HG03432 (cell line): ENCODE measurements around the gene PRKCB.
"Not testable (repeated sequence)": the region's sequence is repeated elsewhere in the genome, so short reads cannot be mapped to it uniquely, and the experiment has no call there.

Experiments
- ATAC-seq: cut with Tn5 transposase; IDR thresholded peaks from one replicate; pipeline ENCODE4 v1.9.1; 2021; ENCODE audit warnings: mild to moderate bottlenecking, moderate library complexity; ENCODE audit not compliant: unreplicated experiment

PRKCB gene

DNA sequence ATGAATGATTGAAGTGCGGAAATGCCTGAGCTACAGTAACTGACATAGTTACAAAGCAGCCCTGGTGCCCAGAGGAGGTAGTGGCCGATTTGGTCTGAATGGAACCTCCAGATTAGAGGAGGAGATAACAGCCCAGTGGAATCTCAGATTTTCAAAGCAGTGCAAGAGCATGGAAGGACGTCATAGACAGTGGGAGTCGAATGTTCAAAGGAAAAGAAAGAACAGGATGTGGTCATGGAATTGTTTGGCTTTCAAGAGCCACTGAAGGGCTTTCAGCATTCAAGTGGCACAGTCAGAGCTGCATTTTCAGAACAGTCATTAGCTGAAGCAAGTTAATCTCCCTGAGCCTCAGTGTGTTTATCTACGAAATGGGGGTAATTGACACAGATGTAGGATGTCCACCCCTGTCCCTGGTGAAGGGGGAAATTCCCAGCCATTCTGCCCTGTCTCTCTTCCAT, 315.7 kb downstream of the PRKCB start:
- no peak for ATAC-seq

DNA sequence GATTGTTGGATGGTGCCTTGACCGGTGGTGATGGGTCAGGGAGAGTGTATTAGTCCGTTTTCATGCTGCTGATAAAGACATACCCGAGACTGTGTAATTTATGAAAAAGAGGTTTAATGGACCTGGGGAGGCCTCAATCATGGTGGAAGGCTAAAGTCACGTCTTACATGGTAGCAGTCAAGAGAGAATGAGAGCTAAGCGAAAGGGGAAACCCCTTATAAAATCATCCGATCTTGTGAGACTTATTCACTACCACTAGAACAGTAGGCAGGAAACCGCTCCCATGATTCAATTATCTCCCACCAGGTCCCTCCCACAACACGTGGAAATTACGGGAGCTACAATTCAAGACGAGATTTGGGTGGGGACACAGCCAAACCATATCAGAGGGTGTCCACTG, 316.3 kb downstream of the PRKCB start:
- not testable (repeated sequence) for ATAC-seq

DNA sequence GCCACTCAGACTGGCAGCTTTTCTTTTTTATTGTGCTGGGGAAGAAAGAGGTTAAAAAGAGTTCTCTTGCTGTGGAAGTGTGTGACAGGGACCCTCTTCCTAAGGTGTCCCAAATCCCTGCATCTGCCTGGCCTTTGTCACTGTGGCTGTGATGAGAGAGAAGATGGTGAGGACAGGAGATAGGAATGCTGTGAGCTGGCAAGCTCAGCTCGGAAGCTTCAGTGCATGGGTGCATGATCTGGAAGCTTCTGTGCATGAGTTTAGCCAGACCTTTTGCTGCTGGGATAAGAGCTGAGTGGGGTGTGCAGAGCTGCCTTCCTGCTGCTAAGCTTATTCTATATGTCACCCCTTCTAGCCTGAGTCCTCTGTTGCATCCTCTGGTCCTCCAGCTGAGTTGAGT, 317.0 kb downstream of the PRKCB start:
- ATAC-seq: no peak

DNA sequence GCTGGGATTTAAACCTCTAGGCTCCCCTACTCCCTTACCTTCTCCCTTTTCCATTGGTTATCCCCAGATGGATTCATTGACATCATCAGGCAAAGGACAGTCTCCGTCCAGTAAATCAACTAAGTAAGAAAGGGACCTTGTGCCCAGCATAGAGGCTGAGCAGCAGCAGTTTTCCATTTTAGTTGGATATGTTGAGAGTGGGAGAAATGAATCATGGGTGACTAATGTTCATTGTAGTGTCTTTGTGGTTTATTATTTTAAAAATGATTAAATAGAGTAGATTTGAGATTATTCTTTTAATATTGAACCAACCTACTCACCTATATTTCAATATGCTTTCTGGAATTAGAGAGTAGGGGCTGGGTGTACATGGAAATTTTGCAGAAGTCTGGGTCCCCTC, 321.0 kb downstream of the PRKCB start:
- no peak for ATAC-seq

DNA sequence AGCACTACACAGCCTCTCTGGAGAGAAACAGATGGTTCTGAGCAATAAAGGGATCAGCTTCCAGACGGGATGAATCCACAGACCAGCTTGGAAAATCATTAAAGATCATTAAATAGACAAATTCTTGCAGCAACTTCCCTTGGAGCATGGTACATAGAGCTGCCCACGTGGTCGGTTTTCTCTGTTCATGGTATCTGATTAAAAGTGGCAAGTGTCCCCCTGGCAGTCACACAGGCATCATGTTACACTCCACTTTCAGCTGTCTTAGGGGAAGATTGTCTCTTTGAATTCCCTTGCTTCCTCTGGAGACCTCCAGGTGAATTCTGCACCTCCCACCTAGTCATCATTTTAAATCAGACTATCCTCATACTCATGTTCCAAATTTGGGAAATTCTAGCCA, 328.2 kb downstream of the PRKCB start:
- no peak for ATAC-seq

DNA sequence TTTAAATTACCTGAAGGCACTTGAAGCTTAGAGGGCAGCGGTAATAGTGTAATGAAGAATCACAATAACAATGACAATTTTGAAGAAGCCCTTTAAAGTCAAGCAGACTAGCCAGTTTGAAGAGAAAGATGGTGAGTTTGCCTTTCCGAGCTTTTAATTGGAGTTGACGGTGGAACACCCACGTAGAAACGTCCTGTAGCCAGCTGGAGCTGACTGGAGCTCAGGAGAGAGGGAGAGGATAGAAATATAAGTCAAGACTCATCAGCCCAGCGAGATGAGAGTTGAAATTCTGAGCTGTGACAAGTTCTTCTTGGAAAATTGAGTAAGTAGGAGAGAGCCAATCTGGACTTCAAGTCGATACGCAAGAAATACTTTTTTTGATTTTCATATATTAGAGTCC, 328.6 kb downstream of the PRKCB start:
- no peak for ATAC-seq

DNA sequence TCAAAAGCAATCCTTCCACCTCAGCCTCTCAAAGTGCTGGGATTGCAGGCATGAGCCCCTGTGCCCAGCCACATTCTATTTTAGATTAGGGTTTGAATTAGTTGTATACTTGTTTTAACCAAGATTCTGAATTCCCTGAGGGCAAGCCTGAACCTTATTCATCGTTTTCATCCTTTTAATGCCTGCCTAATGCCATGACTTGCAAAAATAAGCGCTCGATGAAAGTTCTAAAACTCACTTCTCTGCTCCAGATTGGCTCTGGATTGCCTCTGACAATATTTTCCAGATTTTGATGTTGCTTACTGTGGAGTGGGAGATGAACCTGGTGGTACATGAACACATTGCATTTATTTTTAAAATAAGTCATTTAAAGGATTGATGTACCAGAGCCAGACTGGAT, 329.5 kb downstream of the PRKCB start:
- ATAC-seq: no peak

DNA sequence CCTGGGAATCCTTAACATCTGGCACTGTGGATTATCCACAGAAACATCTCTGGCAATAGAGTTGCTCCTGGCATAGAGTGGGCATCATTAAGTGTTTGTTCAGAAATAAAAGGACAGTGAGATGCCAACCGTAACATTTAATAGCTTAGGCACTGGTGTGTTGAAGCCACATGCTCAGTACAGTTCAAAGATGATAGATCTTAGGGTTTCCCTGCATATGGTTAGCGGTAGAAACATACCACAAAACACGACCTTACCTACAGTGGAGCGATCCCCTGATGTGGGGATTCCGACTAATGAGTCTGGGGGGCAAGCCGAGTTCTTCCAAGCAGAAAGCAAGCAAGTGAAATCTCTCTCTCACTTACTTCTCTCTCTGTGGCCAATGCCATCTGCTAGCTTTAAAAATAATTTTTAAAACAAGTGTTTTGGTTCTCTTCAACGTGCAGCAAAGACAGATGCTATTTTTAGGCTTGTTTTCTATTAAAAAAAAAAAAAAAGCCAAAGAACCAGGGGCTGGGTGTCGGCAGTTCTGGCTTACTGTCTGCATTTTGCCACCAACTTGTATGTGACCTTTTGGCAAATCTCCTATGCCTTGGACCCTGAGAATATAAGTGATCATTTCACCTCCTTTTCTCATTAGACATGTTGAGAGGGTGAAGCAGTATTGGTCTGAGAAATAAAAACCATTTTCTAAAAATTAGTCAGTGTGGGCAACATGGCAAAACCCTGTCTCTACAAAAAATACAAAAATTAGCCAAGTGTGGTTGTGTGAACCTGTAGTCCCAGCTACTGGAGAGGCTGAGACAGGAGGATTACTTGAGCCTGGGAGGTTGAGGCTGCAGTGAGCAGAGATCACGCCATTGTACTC, 331.1 kb downstream of the PRKCB start:
- no peak for ATAC-seq

DNA sequence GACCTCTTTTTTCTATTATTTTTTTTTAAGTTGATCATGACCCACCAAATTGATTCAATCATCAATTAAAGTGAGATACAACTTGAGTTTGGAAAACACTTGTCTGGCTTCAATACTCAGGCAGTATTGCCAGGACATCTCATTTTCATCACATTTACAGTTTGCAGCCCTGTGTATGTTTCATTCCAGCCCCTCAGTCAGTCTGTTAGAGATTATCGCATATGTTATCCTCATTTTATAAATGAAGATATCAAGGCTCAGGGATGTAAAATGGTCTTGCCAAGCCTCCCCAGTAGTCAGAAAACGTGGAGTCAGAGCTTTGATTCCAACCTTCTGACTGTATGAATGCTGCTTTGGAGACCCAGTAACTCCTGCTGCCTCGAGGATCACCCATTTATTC, 333.1 kb downstream of the PRKCB start:
- ATAC-seq: no peak

DNA sequence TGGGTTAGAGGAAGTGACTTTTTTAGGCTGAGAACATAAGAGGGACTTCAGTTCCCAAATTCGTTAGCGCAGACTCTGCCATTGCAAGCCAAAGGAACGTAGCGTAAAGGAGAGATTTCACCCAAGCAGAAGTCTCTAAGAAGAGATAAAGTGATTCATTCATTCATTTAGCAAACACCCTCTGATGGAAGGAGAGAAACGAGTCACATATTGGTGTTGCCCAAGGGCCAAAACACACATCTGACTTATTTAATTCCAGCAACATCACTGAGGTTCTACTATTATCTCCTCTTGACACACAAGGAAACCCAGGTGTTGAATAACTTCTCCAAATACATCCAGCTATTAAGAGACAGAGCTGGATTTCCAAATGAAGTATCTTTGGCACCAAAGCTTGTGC, 334.6 kb downstream of the PRKCB start:
- no peak for ATAC-seq

DNA sequence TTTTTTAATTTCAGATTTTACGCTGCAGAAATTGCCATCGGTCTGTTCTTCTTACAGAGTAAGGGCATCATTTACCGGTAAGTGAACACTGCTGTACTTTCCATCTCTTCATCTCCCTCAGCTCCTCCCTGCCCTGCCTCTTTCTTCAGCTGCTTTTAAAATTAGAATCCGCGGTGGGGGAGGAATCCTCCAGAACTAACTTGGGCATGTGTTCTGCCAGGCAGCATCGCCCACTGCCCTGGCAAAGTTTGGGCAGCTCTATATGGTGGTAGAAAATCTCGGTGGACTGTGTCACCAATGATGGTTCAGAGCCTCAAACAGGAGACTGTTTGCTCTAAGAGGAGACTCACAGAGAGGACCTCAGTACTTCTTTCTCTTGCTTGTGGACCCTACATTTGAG, 338.7 kb downstream of the PRKCB start:
- ATAC-seq: no peak

DNA sequence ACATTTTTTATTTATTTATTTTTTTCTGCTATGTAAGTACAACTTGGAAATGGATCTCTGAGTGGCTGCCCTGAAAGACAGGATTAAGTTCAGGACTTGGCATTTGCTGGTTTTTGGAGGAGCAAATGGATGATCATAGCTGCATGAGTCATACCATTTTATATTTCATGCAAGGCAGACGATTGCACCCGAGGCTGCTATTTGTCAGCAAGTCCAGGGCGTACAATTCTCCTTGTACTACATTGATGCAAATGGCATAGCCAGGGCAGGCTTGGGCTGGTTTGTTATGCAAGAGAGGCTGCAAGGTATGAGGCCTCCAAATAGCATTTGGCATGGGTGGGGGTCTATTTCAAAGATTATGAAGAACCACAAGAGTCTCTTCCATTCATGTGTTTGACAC, 339.2 kb downstream of the PRKCB start:
- ATAC-seq: no peak

DNA sequence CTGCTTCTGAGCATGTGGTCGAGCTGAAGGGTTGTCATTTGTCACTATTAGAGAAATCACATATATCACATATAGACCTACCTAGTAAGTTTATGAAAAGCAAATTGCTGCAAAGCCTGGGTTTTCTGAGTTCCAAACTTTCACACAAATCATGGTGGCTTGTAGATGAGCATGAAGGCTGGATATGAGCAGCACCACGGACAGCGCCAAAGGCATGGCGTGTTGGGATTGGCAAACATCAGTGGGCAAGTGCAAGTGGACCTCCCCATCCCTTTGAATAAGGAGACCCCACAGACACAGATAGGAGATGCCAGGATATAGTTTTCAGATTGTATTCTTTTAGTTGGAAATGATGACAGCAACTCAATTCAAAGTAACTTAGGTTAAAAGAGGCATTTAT, 342.7 kb downstream of the PRKCB start:
- ATAC-seq: no peak

DNA sequence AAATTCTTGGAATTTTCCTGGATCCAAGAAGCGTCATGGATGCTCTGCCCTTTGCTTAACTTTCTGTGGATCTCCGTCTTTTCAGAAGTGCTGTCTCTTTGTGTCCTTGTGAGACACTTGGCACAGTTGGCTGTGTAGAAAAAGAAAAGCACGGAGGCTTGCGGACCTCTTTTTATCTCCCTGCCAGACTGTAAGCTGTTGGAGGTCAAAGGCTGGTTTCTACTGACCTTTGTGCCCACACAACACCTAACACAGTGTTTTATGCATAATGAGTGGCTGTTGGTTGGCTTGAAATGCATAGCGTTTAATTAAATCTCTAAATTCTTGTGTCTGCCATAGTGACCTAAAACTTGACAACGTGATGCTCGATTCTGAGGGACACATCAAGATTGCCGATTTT, 344.7 kb downstream of the PRKCB start:
- ATAC-seq: no peak

DNA sequence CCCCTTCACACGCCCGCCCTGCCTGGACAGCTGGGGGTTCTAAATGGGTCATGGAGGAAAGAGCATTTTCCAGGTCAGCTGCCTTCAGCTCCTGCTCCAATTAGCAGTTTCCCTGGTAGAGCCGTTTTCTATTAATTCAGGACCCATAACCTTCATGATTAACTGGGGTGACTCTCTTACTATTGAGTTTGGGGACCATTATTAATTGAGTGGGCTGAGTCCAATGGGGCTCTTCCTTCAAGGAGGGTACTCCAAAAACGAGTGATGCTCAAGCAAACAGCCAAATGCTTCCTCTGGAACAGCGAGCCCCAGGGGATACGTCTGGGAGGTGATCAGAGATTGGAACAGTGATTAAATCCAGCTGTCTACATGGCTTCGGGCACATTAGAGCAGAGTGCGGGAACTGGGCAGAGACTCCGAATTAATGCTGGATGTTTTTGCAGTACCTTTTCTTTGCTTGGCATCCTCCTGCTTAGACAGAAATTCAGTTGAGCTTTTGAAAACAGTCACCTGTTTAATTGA, 352.3 kb downstream of the PRKCB start:
- ATAC-seq: no peak

DNA sequence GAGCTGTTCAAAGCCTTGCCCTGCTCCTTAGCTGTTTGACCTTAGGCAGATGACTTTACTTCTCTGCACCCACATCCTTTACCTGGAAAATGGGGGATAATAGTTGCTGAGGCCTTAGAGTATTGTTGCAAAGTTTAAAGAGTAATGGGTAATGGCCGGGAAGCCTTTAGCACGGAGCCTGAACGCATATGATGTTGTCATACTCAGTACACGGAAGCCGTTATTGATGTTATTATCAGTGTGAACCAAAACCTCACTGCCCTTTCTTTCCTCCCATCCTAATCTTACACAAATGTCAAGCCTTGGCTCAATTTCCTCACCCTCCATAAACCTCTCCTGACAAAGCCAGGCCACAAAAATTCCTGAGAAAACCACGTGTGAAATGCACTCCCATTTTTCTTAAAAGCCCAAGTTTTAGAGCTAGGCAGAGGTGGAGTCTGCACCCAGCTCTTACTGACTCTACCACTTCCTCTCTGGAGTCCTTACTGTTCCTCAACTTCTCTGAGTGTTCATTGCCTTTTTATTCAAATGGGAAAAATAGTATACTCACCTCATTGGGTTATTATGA, 353.1 kb downstream of the PRKCB start:
- no peak for ATAC-seq

DNA sequence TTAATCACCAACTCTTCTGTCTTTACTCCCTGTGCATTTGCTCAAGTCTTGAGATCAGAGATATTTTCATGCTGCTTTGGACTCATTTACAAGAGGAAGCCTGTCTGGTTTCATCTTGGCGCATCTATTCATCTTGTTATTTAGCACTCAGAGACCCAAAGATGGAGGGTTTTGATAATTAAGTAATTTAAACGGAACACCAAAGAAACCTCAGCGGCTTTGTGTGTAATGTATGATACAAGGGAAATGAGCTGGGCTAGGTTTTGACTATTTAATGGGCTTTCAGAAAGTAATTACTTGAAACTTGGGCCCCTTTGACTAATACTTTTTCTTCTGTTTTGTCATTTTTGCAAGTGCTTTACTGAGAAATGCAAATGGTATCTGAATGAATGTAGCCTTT, 354.2 kb downstream of the PRKCB start:
- ATAC-seq: no peak

DNA sequence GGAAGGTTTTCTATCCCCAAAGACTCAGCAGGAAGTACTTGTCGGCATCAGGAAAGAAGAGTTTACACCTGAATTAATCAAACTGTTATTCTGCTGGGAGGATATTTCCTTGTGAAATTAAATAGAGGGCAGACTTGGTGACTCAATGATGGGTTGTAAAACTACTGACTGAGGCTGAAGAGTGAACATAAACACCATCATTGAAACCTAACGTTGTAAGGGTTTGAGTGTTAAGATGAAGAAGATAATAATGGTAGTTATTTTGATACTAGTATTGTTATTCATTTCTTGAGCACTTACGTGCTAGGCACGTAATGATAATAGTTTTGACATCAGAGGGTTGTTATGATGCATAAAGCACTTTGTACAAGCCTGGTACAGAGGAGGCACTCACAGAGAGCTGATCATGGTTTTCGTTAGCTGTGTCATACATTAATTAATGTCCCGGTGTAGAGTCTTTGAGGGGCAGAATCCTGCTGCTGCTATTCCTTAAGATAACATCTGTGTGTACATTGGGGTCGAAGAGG, 356.2 kb downstream of the PRKCB start:
- ATAC-seq: no peak

DNA sequence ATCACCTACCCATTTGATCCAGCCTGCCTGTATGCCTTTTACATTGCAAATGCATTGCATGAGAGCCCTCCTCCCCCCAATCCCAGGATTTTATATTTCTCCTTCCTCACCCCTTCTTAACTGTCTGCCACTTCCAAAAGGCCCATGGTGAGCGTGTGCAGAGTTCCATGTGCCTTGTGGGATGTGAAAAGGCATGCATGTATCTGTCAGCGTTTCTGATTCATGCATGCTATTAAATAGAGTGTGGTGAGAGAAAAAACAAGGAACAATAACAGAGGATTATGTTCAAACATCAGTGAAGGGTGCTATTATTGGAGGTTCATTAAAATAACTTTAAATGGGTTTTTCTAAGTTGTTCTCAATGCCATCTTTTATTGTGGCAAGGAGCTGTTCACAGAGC, 359.4 kb downstream of the PRKCB start:
- ATAC-seq: no peak

DNA sequence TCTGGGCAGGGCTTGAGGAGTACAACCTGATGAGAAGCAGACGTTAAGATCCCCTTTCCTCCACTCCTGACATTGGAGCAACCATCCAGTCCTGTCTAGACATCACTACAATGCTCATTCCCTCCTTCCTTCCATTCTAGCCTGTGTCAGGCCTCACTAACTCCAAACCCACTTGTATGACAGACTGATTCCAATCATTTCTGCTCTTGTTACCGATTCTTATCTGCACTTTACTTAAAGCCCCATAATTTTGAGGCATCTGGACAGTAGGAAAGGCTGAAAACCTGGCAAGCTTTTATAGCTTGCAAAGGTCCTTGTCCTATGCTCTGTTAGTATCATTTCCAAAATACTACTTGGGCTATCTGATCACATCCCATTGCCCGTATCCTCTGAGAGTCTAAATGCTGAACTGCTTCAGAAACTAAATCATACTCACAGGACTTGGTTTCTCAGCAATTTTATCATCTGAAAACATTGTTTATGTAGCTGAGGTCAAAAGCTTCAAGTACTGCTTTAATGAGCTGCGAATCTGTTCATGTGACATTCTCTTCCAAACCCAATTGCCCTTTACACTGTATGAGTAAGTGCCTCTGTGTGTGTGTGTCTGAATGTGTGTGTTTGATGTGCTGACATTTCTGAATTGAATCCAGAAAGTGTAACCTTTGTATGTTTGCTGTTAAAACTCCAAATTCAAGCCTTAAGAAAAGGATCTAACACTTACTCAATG, 363.2 kb downstream of the PRKCB start:
- no peak for ATAC-seq

DNA sequence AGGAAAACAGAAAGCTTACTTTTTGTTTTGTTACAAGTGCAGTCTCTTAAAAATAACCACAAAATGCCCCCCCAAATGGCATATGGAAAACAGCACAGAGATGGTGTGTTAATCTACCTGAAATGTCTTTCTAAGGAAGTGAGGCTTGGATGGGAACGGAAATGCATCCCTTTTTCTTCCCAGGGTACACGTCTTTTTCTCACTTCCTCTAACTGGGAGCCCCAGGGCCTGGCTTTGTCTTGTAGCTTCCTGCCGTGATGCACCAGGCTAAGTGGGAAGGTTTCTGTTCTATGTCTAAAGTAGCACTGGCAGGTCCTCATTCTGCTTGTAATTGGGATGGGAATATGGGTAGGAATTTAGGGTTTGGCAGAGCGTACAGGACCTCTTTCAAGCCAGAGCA, 367.9 kb downstream of the PRKCB start:
- no peak for ATAC-seq
